Body of pancreas (tissue), 4 donors: ENCODE measurements around the gene PLA2G4C.

Experiments
- CTCF ChIP-seq, 7 experiments: fragments of 450-650 bp in 4 of 7; fragments of 200-600 bp in 3 of 7; sonication (generic) in 3 of 7; IDR thresholded peaks; one replicate each; pipeline ENCODE4 v1.5.1; 2016 to 2019; ENCODE audit warnings: antibody characterized with exemption in 7 of 7
- POLR2A ChIP-seq, 3 donors: fragments of 450-650 bp; IDR thresholded peaks; one replicate each; pipeline ENCODE4 v1.6.1; 2016; ENCODE audit warnings: antibody characterized with exemption in 3 of 3, mild to moderate bottlenecking in 2 of 3

DNA sequence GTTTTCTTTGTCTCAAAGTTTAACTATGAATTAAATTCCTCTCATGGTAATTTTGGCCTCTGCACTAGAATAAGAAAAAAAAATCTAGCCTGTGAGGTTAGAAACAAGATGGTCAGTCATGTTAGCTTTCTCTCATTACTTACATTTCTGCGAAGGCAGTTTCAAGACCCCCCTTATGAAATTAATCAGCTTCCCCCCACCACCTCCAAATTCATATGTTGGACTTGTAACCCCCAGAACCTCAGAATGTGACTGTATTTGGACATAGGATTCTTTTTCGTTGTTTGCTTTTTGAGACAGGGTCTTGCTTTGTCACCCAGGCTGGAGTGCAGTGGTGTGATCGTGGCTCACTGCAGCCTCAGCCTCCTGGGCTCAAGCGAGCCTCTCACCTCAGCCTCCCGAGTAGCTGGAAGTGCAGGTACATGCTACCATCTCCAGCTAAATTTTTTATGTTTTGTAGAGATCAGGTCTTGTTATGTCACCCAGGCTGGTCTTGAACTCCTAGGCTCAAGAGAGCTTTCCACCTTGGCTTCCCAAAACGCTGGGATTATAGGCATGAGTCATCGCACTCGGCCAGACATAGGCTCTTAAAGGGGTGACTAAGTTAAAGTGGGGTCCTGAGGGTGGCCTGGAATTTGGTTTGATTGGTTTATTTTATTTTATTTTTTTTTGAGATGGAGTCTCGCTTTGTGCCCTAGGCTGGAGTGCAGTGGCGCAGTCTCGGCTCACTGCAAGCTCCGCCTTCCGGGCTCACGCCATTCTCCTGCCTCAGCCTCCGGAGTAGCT lies 1.4 kb downstream of the PLA2G4C start:
- TF ChIP-seq CTCF (IDR thresholded peaks at IDR 0.05) (no peak), POLR2A (IDR thresholded peaks at IDR 0.05) (no peak)
